Caco-2 (cell line): ENCODE measurements around the gene CCSAP. TPM values are rescaled to one million over a fixed set of nuclear protein-coding genes. Genes with fewer than 3 reads are reported as not detected.

Source experiments
- BruUV-seq: library from RNA; stranded (reverse); fragments of 400-500 nt; replicated peaks from 2 replicates; lab custom pipeline; 2021; lab: Mats Ljungman, UMichigan
- CTCF ChIA-PET: fragments of 300-600 bp; sonication (Branson Sonifier 250); formaldehyde crosslinking; loops from one replicate; lab custom pipeline; 2022; ENCODE audit warnings: antibody characterized with exemption; lab: Charles Lee
- POLR2A ChIA-PET: fragments of 300-600 bp; sonication (Branson Sonifier 250); formaldehyde crosslinking; loops from one replicate; lab custom pipeline; 2022; ENCODE audit warnings: antibody characterized with exemption; lab: Charles Lee
- DNase-seq, 2 experiments: peaks; one replicate each; pipeline versions ENCODE4 v3.0.0 to v3.0.0-alpha.2; 2020 to 2022
- H3K27me3 ChIP-seq: replicated peaks from 2 replicates; pipeline ENCODE4 v1.6.0; 2011; ENCODE audit warnings: low read length; ENCODE audit not compliant: control insufficient read depth, insufficient read depth
- H3K36me3 ChIP-seq: 2 replicates; pipeline ENCODE4 v1.5.1; 2011; ENCODE audit warnings: low read length; ENCODE audit not compliant: control insufficient read depth, insufficient read depth
- H3K4me1 ChIP-seq: fragments of 250-450 bp; sonication (Bioruptor Pico); 2 replicates; pipeline ENCODE4 v1.5.1; 2020; ENCODE audit warnings: mild to moderate bottlenecking
- H3K4me3 ChIP-seq: 2 replicates; pipeline ENCODE4 v1.5.1; 2011; ENCODE audit warnings: low read depth, mild to moderate bottlenecking, control low read depth, low read length
- H3K9me3 ChIP-seq: fragments of 250-450 bp; sonication (Bioruptor Pico); 2 replicates; pipeline ENCODE4 v1.5.1; 2020; ENCODE audit warnings: mild to moderate bottlenecking, moderate library complexity
- H3K27ac Mint-ChIP-seq: one replicate; pipeline ENCODE4 v1.8.0; 2022; ENCODE audit warnings: mixed read lengths; ENCODE audit not compliant: unreplicated experiment
- H3K27me3 Mint-ChIP-seq: one replicate; pipeline ENCODE4 v1.8.0; 2022; ENCODE audit warnings: mixed read lengths; ENCODE audit not compliant: insufficient read depth, unreplicated experiment
- H3K36me3 Mint-ChIP-seq: one replicate; pipeline ENCODE4 v1.8.0; 2022; ENCODE audit warnings: mild to moderate bottlenecking, mixed read lengths; ENCODE audit not compliant: insufficient read depth, unreplicated experiment
- H3K4me1 Mint-ChIP-seq: one replicate; pipeline ENCODE4 v1.8.0; 2022; ENCODE audit warnings: low read depth, mixed read lengths; ENCODE audit not compliant: unreplicated experiment
- H3K4me3 Mint-ChIP-seq: one replicate; pipeline ENCODE4 v1.8.0; 2022; ENCODE audit warnings: mild to moderate bottlenecking, moderate library complexity, mixed read lengths; ENCODE audit not compliant: unreplicated experiment
- H3K9me3 Mint-ChIP-seq: one replicate; pipeline ENCODE4 v1.8.0; 2022; ENCODE audit warnings: mixed read lengths; ENCODE audit not compliant: unreplicated experiment
- CTCF ChIP-seq, 2 experiments: fragments of 200-600 bp in 1 of 2; IDR thresholded peaks; 1 replicate in 1 of 2; 2 replicates in 1 of 2; pipeline versions ENCODE4 v1.5.1 to v1.8.0; 2011 to 2022; ENCODE audit warnings: antibody characterized with exemption in 1 of 2, control low read depth in 1 of 2, inconsistent platforms in 1 of 2, low read depth in 1 of 2, low read length in 1 of 2, mild to moderate bottlenecking in 1 of 2, moderate library complexity in 1 of 2; ENCODE audit not compliant: insufficient read depth in 1 of 2, severe bottlenecking in 1 of 2, unreplicated experiment in 1 of 2
- intact Hi-C: fragments of 100-400 bp; cut with micrococcal nuclease; formaldehyde crosslinking; loops from one replicate; pipeline ENCODE4 v1.10.0; 2022; ENCODE audit not compliant: unreplicated experiment
- total RNA-seq: library from RNA; stranded (reverse); gene quantifications from 2 replicates; pipeline ENCODE4 v1.2.3, GENCODE V29; 2022

CCSAP gene
- total RNA-seq, 1 experiment from 2014 or later = 11.3 TPM

- H3K4me3 Mint-ChIP-seq = no peak overlapping the region
- no peak for DNase-seq
- Histone ChIP-seq H3K36me3 (no peaks in the 10 kb centered on the region), H3K4me3 (no peak overlapping the region), H3K27me3 (no peaks in the 10 kb centered on the region), H3K9me3 (no peaks in the 10 kb centered on the region), H3K4me1 (no peaks in the 10 kb centered on the region)
- no peak for TF ChIP-seq CTCF (IDR thresholded peaks at IDR 0.05; ENCODE audit: insufficient read depth in 1 of 2, low read depth in 1 of 2, low read length in 1 of 2, severe bottlenecking in 1 of 2, unreplicated experiment in 1 of 2)
- ChIA-PET POLR2A (no interaction called here), CTCF (no interaction called here)
- H3K27me3 Mint-ChIP-seq = peaks cover 11% of the 10 kb centered on the region
- H3K36me3 Mint-ChIP-seq = no peaks in the 10 kb centered on the region
- no peaks in the 10 kb centered on the region for H3K4me1 Mint-ChIP-seq
- H3K9me3 Mint-ChIP-seq = no peaks in the 10 kb centered on the region
- BruUV-seq = no TSS peak
- H3K27ac Mint-ChIP-seq = no peak overlapping the region
- intact Hi-C loops = no loop called here
Measured at GRCh38 chr1:229364207-229365065, 21.6 kb upstream of the CCSAP start.

GRCh38 chr1:229363723-229364122 is 20.9 kb upstream of the CCSAP start:
- H3K36me3 ChIP-seq = no peaks in the 10 kb centered on the region
- Mint-ChIP-seq H3K27me3 (peaks cover 11% of the 10 kb centered on the region), H3K9me3 (no peaks in the 10 kb centered on the region), H3K36me3 (no peaks in the 10 kb centered on the region), H3K4me1 (no peaks in the 10 kb centered on the region), H3K4me3 (no peak overlapping the region), H3K27ac (no peak overlapping the region)
- intact Hi-C loops = no loop called here
- no peak for DNase-seq
- no peak for TF ChIP-seq CTCF (IDR thresholded peaks at IDR 0.05; ENCODE audit: insufficient read depth in 1 of 2, low read depth in 1 of 2, low read length in 1 of 2, severe bottlenecking in 1 of 2, unreplicated experiment in 1 of 2)
- H3K4me3 ChIP-seq = no peak overlapping the region
- POLR2A ChIA-PET = no interaction called here
- H3K27me3 ChIP-seq = no peaks in the 10 kb centered on the region
- no peaks in the 10 kb centered on the region for H3K9me3 ChIP-seq
- CTCF ChIA-PET = no interaction called here
- BruUV-seq = no TSS peak
- H3K4me1 ChIP-seq = no peaks in the 10 kb centered on the region

- no peaks in the 10 kb centered on the region for H3K9me3 ChIP-seq
- POLR2A ChIA-PET = no interaction called here
- no peak overlapping the region for H3K4me3 ChIP-seq
- H3K27me3 Mint-ChIP-seq = peaks cover 14% of the 10 kb centered on the region
- no peaks in the 10 kb centered on the region for H3K36me3 ChIP-seq
- no peak for DNase-seq
- H3K27ac Mint-ChIP-seq = no peak overlapping the region
- no peak overlapping the region for H3K4me3 Mint-ChIP-seq
- no peaks in the 10 kb centered on the region for H3K36me3 Mint-ChIP-seq
- H3K27me3 ChIP-seq = no peaks in the 10 kb centered on the region
- intact Hi-C loops = no loop called here
- CTCF ChIA-PET = no interaction called here
- peaks cover 8% of the 10 kb centered on the region for H3K9me3 Mint-ChIP-seq
- no peaks in the 10 kb centered on the region for H3K4me1 ChIP-seq
- BruUV-seq = no TSS peak
- H3K4me1 Mint-ChIP-seq = no peaks in the 10 kb centered on the region
- no peak for TF ChIP-seq CTCF (IDR thresholded peaks at IDR 0.05; ENCODE audit: insufficient read depth in 1 of 2, low read depth in 1 of 2, low read length in 1 of 2, severe bottlenecking in 1 of 2, unreplicated experiment in 1 of 2)
Measured at GRCh38 chr1:229360420-229360819, 17.6 kb upstream of the CCSAP start.
